RWPE1 (cell line): ENCODE data around the gene LAMA2.

ENCODE experiments used
- CTCF ChIA-PET: fragments of 350-600 bp; sonication (Branson Sonifier 250); formaldehyde crosslinking; extraction: SDS; loops from one replicate; lab custom pipeline; 2021; lab: Yijun Ruan, JAX
- POLR2A ChIA-PET: fragments of 400-600 bp; formaldehyde crosslinking; extraction: SDS; loops from one replicate; lab custom pipeline; 2020; ENCODE audit warnings: antibody characterized with exemption; ENCODE audit not compliant: low non-redundant PET; lab: Yijun Ruan, JAX
- DNase-seq: peaks from one replicate; pipeline ENCODE4 v3.0.0; 2012; ENCODE audit warnings: low spot score
- H3K27ac ChIP-seq: fragments of 450-650 bp; 2 replicates; pipeline ENCODE4 v1.5.1; 2017
- TF ChIP-seq, protein P1 (sequence below): fragments of 450-650 bp; conservative IDR thresholded peaks from 2 replicates; pipeline ENCODE4 v1.5.1; 2017; ENCODE audit warnings: low read depth, mild to moderate bottlenecking

The LAMA2 gene

DNA sequence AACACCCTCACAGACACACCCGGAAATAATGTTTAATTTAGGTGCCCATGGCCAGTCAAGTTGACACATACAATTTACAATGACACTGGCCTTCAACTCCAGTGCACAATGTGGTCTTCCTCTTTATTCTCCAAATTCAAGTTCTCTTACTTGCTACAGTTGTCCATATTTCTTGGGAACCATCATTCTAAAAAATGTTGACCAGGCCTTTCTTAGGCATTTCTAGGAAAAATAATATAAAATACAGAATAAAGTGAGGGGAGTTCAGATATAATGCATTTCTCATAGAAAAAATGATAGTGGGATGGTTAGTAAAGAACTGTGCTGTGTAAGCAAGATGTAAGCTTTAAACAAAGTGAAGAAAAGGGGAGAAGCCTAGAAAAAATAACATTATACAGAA is 528.2 kb downstream of the LAMA2 start:
- TF ChIP-seq, protein P1, sequence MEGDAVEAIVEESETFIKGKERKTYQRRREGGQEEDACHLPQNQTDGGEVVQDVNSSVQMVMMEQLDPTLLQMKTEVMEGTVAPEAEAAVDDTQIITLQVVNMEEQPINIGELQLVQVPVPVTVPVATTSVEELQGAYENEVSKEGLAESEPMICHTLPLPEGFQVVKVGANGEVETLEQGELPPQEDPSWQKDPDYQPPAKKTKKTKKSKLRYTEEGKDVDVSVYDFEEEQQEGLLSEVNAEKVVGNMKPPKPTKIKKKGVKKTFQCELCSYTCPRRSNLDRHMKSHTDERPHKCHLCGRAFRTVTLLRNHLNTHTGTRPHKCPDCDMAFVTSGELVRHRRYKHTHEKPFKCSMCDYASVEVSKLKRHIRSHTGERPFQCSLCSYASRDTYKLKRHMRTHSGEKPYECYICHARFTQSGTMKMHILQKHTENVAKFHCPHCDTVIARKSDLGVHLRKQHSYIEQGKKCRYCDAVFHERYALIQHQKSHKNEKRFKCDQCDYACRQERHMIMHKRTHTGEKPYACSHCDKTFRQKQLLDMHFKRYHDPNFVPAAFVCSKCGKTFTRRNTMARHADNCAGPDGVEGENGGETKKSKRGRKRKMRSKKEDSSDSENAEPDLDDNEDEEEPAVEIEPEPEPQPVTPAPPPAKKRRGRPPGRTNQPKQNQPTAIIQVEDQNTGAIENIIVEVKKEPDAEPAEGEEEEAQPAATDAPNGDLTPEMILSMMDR, result no peak
- H3K27ac ChIP-seq, result no peak overlapping the region
- ChIA-PET POLR2A (no interaction called here), CTCF (no interaction called here)
- no peak for DNase-seq

DNA sequence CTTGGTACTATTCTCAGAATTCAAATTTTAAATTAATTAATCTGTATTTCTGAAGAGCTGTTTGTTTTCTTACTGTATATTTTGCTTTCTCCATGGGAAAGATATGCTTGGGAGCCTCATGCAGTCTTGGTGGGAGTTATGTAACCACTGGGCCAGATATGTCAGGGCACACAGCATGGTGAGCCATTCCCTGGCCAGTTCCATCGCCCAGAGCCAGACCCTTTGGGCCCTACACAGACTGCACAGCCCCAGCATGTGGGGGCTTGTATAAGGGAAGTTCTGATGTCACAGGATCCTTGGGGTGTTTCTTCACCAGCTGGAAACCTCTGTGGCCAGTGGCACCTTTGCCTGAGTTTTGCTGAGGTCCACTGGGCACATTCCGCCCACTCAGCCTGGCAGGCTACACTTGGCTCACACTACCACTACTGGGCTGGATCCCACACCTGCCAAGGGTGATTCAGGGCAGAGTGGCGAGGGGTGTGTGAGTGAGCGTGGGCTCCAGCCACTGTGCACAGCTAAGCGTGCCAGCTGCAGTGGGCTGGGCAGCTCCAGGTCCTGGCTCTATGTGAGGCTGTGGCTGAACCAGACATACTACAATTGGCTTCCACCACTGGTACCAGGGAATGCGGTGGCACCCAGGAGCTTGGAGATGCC is 533.5 kb downstream of the LAMA2 start:
- POLR2A ChIA-PET, result no interaction called here
- CTCF ChIA-PET, result interaction anchor here (0.8 kb wide), 1 partner anchor 361 kb away, joined by 3 read pairs; no protein-coding TSS in a partner anchor
- no peak overlapping the region for H3K27ac ChIP-seq
- DNase-seq, result no peak
- TF ChIP-seq, protein P1, result no peak

DNA sequence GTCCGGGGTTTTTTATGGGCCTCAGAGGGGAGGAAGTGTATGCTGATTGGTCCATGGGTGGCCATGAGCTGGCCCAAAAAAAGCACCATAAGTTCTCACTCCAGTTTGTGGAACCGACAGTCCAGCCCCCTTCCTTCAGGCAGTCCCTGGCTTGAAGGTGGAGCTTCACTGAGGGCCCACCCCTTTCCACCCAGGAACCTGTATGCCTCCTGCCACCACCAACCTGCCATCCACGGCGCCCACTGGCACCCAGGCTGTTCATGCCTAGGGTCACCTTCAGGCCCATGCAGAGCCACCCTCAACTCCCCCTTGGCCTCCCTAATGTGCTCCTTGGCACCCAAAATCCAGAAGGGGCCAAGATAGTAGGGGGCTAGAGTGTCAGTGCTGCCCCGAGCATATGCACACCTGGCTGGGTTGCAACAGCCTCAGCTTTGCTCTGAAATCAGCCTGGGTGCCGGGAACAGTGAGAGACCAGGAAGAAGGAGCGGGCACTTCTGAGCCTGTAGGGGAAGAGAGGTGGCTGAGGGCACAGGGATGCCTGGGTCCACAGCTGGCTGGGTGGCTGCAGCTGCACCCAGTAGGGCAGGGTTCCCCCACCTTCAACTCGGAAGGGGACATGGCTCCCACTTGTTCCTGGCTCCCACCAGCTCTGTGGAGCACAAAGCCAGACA is 534.6 kb downstream of the LAMA2 start:
- ChIA-PET CTCF (interaction anchor here (0.7 kb wide), 1 partner anchor 37 kb away, joined by 5 read pairs; no protein-coding TSS in a partner anchor), POLR2A (no interaction called here)
- H3K27ac ChIP-seq, result no peak overlapping the region

DNA sequence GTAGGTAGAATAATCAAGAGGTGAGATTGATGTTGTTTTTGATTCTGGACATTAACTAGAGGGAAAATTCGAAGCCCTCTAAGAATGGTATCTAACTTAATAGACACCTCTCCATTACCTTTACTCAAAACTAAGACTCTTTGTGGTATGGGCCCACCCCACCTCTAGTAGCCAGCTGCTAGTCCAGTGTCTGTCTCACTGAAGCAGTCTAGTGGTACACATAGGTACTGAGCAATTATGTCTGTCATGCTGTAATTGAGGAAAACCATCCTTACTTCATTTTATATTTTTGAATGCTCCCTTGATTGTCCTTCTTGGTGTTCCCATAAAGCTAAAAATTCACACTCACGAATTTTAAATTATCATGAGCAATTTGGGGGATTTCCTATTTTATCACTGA is 536.4 kb downstream of the LAMA2 start:
- ChIA-PET CTCF (interaction anchor here (1.1 kb wide), 1 partner anchor 13 kb away, joined by 3 read pairs; no protein-coding TSS in a partner anchor), POLR2A (no interaction called here)
- DNase-seq, result no peak
- no peak overlapping the region for H3K27ac ChIP-seq
- TF ChIP-seq, protein P1, result no peak

More for the DNA sequence above, 534.6 kb downstream of the LAMA2 start:
- no peak for DNase-seq
- TF ChIP-seq, protein P1, result no peak

DNA sequence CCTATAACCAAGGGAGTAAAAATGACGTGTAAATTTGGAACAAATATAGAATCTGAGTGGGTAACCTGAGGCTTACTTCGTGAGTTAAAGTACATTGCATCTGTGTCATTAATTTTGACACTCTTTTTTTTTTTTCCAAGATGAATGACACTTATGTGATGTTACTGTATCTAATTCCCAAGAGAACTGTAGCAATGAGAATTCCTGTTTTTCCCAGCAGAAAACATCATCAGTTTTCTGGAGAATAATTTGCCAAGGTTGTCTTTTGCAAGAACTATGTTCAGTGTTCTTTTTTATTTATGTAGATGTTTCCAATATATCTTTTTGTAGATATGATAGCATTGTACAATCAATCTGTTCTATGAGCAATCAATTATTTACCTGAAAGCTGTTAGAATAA is 543.4 kb downstream of the LAMA2 start:
- H3K27ac ChIP-seq, result no peak overlapping the region
- TF ChIP-seq, protein P1, result no peak
- ChIA-PET CTCF (interaction anchor here (0.6 kb wide), 1 partner anchor 14 kb away, joined by 3 read pairs; no protein-coding TSS in a partner anchor), POLR2A (no interaction called here)
- no peak for DNase-seq

DNA sequence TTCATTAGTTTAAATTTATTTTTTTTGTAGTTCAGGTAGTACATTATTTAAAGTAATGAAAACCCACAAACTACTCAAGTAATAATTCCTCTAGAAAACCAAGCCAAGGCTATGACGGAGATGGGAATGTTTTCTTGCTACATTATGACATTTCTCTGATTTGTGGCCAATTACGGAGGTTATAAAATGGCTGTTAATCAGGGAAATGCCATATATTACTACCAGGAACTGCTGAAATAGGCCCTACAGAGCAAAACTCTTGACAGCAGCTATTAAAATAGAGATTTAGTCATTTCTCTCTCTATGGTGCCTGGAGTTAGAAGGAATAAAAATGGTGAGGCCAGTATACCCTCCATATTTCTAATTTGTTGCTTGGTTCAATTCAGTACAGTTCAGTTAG is 547.0 kb downstream of the LAMA2 start:
- no peak overlapping the region for H3K27ac ChIP-seq
- ChIA-PET CTCF (no interaction called here), POLR2A (no interaction called here)
- TF ChIP-seq, protein P1, result no peak
- DNase-seq, result no peak
